ENCODE data around the gene SYCP2.

The SYCP2 gene

DNA sequence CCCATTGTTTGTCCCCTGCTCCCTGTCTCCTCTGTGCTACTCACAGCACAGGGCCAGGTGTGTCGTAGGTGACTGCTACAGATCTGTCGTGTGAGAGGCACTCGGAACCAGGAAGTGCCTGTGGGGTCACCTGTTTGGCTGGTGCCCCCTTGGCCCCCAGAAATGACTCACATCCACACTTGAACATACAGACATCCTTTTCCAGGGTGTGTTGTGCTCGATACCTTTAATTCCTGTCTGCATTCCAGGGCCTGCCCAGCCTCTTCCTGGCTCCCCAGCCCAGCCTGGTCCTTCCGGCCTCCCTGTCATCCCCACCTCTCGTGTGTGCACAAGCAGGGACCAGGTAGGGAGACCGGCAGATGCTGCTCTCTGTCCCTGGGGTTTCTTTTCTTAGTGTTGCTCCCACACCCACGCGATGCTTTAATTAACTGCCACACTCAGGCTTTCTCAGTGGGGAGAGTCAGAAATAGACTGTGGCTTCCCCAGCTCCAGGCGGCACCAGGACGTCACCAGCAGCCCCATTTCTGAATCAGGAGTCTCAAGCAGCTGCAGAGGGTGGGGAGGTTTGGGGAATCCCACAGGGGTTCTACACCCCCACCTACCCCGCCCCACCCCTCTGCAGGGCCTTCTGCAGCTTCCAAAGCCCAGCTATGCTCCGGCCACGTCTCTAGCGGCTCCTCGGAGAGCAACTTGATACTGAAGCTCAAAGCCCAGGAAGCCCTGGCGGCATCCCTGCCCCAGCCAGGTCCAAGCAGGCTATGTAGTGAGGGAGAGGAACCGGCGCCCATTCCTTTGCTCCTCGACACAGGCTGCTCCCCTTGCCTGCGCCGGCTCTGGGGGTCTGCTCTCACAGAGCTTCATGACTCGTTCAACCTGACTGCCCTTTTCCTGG is 102.2 kb downstream of the SYCP2 start:
- no peaks in the 10 kb centered on the region for H3K9me3 ChIP-seq (ENCODE audit: insufficient read depth, low read depth, low read length)
- no peak overlapping the region for H3K4me3 ChIP-seq (ENCODE audit: low read length)
- H3K4me1 ChIP-seq (ENCODE audit: insufficient read depth, low read length), result no peaks in the 10 kb centered on the region; the same call in 1 of the 2 replicates
- H3K27ac ChIP-seq (ENCODE audit: low read length), result no peak overlapping the region
- no peak overlapping the region for H3K9ac ChIP-seq (ENCODE audit: low read depth, low read length)
- H3K36me3 ChIP-seq (ENCODE audit: insufficient read depth, low read depth, low read length), result no peaks in the 10 kb centered on the region
- peaks cover 30% of the 10 kb centered on the region for H3K27me3 ChIP-seq (ENCODE audit: insufficient read depth, low read length)

DNA sequence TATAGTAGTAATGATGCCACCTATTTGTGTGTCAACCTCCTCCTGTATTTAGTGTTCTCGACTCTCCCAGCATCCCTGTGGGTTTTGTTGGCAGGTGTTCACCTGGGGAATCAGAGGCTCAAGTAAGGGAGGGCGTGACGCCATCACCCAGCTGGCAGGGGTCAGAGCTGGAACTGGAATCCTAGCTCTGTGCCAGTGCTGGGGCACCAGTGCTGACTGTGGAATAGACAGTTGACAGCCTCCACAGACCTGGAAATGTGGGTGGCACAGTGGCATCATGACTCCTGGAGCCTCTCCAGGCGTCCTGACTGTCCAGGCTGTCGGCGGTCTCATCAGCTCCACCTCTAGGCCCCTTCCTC is 102.8 kb downstream of the SYCP2 start:
- H3K36me3 ChIP-seq (ENCODE audit: insufficient read depth, low read depth, low read length), result no peaks in the 10 kb centered on the region
- H3K27ac ChIP-seq (ENCODE audit: low read length), result no peak overlapping the region
- peaks cover 26% of the 10 kb centered on the region for H3K27me3 ChIP-seq (ENCODE audit: insufficient read depth, low read length)
- H3K9ac ChIP-seq (ENCODE audit: low read depth, low read length), result no peak overlapping the region
- no peak overlapping the region for H3K4me3 ChIP-seq (ENCODE audit: low read length)
- no peaks in the 10 kb centered on the region for H3K4me1 ChIP-seq (ENCODE audit: insufficient read depth, low read length)
- no peaks in the 10 kb centered on the region for H3K9me3 ChIP-seq (ENCODE audit: insufficient read depth, low read depth, low read length)

DNA sequence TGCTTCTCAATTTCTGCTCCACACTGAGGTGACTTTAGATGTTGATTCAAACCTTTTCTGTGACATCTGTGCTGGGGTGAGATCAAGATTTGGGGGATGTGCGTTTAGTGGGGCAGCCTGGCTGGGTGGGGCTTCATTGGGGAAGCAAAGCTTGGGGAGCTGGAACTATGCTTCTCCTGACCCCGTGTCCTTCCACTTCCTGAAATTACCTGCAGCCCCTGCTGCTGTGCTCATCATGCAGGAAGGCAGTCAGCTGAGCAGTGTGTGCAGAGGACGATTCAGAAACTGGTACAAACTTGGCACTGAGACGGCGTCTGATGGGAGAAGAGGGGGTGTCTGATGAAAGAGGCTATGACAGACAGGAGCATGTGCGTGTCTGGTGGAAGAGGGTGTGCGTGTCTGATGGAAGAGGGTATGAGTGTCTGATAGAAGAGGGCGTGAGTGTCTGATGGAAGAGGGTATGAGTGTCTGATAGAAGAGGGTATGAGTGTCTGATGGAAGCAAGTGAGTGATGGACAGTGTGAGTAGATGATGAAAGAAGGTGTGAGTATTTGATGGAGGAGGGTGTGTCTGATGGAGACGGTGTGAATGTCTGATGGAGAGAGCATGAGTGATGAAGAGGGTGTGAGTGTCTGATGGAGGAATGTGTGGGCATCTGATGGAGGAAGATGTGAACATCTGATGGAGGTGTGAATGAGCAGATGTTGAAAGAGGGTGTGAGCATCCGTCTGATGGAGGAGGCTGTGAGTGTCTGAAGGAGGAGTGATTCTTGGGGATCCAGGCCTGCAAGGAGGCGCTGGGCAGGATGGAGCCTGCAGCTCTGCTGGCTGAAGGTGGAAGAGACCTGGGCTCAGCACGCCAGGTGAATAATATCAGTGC is 103.4 kb downstream of the SYCP2 start:
- Histone ChIP-seq H3K9me3 (ENCODE audit: insufficient read depth, low read depth, low read length) (no peaks in the 10 kb centered on the region), H3K27ac (ENCODE audit: low read length) (no peak overlapping the region), H3K9ac (ENCODE audit: low read depth, low read length) (no peak overlapping the region), H3K4me3 (ENCODE audit: low read length) (no peak overlapping the region), H3K27me3 (ENCODE audit: insufficient read depth, low read length) (peaks cover 25% of the 10 kb centered on the region), H3K4me1 (ENCODE audit: insufficient read depth, low read length) (no peaks in the 10 kb centered on the region), H3K36me3 (ENCODE audit: insufficient read depth, low read depth, low read length) (no peaks in the 10 kb centered on the region)

DNA sequence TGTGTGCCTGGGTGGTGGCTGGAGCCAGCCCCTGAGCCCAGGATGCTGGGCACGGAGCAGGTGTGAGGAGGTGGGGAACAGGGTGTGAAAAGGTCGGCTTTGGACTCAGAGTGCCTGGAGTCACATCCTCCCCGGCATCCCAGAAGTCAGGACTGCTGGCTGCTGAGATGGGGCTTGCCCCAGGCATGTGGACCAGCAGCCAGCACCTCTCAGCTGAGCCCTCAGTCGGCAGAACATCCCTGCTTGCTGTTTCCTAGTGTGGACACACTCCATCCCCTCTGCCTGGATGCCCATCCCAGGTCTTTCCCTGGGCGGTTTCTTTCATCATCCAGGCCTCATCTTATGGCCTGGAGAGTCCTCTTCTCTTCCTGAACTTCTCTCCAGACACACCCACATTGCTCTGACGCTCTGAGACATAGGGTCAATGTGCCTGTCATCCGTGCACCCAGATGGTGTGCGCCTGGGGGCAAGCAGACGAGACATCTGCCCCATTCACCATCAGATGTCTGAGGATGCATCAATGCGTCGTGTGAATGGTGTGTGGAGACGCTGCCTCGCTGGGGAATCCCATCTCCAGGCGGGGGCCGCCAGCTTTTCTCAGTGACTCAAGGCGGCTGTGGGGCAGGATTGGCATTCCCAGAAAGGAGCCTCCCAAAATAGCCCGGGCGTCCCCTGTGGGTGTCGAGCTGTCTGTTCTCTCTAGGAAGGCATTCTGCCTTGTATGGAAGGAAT is 104.2 kb downstream of the SYCP2 start:
- no peak overlapping the region for H3K27ac ChIP-seq (ENCODE audit: low read length)
- H3K4me1 ChIP-seq (ENCODE audit: insufficient read depth, low read length), result no peaks in the 10 kb centered on the region
- H3K4me3 ChIP-seq (ENCODE audit: low read length), result no peak overlapping the region
- H3K9me3 ChIP-seq (ENCODE audit: insufficient read depth, low read depth, low read length), result no peaks in the 10 kb centered on the region
- H3K9ac ChIP-seq (ENCODE audit: low read depth, low read length), result no peak overlapping the region
- peaks cover 17% of the 10 kb centered on the region for H3K27me3 ChIP-seq (ENCODE audit: insufficient read depth, low read length)
- H3K36me3 ChIP-seq (ENCODE audit: insufficient read depth, low read depth, low read length), result no peaks in the 10 kb centered on the region

DNA sequence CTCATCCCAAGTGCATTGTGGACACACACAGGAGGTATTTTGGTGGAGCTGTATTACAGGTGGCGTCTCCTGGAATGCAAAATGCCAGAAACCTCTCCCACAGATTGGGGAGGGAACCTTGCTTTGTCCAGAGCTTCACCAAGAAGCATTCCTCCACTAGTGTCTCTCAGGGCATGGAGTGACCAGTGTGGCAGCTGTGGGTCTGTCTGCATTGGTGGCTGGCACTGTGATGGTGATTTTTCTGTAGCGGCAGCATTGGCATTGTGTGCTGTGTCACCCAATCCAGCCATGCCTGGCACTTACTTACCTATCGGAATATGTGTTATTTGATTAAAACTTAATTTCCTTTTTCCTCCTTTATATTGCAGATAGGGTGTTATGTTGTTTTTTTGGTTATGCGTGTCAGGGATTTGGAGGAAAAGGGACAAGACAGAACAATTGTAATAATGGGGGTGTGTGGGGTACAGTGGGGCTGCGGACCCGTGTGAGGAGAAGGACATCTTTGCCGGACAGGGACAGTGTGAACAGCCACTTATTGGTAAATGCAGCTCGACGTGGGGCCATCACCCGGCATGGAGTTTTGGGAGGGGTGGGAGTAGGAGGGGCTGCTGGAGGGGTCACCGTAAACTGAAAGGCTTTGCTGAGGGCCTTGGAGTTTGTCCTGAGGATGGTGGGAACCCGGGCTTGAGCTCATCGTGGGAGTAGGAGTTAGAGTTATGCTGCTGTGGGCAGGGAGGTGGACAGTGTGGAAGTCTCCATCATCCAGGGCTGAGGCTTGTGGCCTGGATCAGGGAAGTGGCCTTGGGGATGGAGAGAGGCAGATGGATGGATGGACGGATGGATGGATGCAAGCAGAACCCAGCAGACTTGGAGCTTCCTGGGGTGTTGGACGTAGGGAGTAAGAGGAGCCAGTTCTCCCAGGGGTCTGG is 105.0 kb downstream of the SYCP2 start:
- H3K4me1 ChIP-seq (ENCODE audit: insufficient read depth, low read length), result no peaks in the 10 kb centered on the region

DNA sequence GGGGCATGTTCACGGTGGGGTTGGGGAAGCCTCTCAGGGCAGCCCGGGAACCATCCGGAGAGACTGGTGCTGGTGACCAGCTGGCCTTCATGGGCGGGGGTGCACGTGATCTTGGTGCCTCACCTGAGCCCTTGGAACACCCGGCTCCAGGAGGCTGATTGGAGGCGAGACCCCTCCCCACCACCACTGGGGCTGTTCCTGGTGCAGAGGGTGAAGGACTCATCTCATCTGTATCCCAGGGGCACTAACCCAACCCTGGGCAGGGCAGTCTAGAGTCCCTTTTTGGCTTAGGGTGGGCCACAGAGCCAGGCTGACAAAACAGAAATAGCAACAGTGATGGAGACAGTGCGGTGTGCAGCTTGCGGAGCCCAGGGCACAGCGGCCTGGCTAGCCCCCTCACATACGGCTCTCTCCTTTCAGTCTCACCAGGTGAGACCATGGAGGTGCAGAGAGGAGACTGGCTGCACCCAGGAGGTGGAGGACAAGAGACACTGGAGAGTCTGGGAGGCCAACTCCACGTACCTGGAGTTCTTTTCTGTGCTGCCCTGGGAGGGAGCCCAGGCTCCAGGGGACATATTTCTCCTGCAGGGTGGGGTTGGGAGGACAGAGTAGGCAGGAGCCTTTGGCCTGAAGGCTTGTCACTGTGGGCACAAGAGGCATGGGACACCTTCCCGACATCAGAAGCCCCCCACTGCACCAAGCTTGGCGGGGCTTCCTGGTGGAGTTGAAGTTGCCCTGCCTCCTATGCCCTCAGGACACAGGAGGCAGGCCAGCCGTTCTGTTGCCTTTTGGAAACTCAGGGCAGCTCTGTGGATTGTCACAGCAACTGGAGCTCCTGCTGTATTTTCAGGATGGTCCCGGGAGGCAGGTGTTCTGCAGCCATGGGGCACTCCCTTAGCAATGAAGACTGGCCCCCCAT is 106.0 kb downstream of the SYCP2 start:
- H3K27me3 ChIP-seq (ENCODE audit: insufficient read depth, low read length), result peaks cover 15% of the 10 kb centered on the region; the same call in 1 of the 2 replicates

More for the DNA sequence above, 105.0 kb downstream of the SYCP2 start:
- Histone ChIP-seq H3K9ac (ENCODE audit: low read depth, low read length) (no peak overlapping the region), H3K36me3 (ENCODE audit: insufficient read depth, low read depth, low read length) (no peaks in the 10 kb centered on the region), H3K9me3 (ENCODE audit: insufficient read depth, low read depth, low read length) (no peaks in the 10 kb centered on the region), H3K27me3 (ENCODE audit: insufficient read depth, low read length) (peaks cover 15% of the 10 kb centered on the region; the same call in 1 of the 2 replicates), H3K4me3 (ENCODE audit: low read length) (no peak overlapping the region), H3K27ac (ENCODE audit: low read length) (no peak overlapping the region)

DNA sequence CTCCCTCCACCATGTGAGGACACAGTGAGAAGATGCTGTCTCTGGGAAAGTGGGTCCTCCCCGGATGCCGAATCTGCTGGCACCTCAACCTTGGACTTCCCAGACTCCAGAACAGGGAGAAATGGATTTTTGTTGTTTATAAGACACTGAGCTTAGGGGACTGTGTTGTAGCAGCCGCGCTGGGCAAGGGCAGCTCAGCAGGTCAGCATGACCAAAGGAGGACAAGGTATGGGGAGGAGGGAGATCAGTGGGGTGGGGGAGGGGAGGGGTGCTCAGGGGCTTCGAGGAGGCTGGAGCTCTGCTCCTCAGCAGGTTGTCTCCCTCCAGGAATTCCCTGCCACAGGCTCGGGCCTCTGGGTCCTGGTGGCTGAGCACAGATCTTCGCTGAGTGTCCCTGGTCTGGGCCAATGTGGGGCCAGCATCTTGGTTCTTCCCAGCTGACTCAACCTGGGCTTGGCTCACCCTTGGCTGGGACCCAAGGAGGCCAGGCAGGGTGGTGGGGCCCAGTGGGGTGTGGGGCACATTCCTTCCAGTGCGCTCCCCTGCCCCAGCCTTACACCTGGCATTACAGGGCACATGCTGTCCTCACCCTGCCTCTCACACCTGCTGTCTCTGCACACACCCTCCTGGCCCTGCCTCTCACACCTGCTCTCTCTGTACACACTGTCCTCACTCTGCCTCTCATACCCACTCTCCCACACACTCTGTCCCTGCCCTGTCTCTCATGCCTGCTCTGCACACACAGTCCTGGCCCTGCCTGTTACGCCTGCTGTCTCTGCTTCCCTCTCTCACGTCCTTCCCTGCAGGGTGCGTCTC is 107.3 kb downstream of the SYCP2 start:
- Histone ChIP-seq H3K4me3 (ENCODE audit: low read length) (no peak overlapping the region), H3K27ac (ENCODE audit: low read length) (no peak overlapping the region), H3K27me3 (ENCODE audit: insufficient read depth, low read length) (peaks cover 15% of the 10 kb centered on the region; the same call in 1 of the 2 replicates), H3K36me3 (ENCODE audit: insufficient read depth, low read depth, low read length) (no peaks in the 10 kb centered on the region), H3K4me1 (ENCODE audit: insufficient read depth, low read length) (no peaks in the 10 kb centered on the region), H3K9ac (ENCODE audit: low read depth, low read length) (no peak overlapping the region), H3K9me3 (ENCODE audit: insufficient read depth, low read depth, low read length) (no peaks in the 10 kb centered on the region)

More for the DNA sequence above, 106.0 kb downstream of the SYCP2 start:
- H3K4me3 ChIP-seq (ENCODE audit: low read length), result no peak overlapping the region
- no peaks in the 10 kb centered on the region for H3K9me3 ChIP-seq (ENCODE audit: insufficient read depth, low read depth, low read length)
- H3K36me3 ChIP-seq (ENCODE audit: insufficient read depth, low read depth, low read length), result no peaks in the 10 kb centered on the region
- no peak overlapping the region for H3K9ac ChIP-seq (ENCODE audit: low read depth, low read length)
- no peaks in the 10 kb centered on the region for H3K4me1 ChIP-seq (ENCODE audit: insufficient read depth, low read length)
- no peak overlapping the region for H3K27ac ChIP-seq (ENCODE audit: low read length)

DNA sequence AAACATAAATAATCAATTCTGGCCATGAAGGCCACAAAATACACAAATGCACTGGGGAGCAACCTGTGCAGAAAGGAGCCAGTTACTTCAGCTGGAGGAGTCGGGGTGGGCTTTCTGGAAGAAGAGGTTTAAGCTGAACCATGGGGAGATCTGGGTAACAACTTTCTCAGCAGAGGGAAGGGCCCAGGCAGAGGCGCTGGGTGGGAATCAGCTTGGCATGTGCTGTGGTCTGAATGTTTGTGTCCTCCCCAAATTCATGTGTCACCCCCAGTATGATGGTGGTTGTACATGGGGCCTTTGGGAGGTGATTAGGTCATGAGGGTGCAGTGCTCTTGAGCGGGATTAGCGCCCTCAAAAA is 107.9 kb downstream of the SYCP2 start:
- Histone ChIP-seq H3K9me3 (ENCODE audit: insufficient read depth, low read depth, low read length) (no peaks in the 10 kb centered on the region), H3K4me3 (ENCODE audit: low read length) (no peak overlapping the region), H3K27ac (ENCODE audit: low read length) (no peak overlapping the region), H3K27me3 (ENCODE audit: insufficient read depth, low read length) (peaks cover 15% of the 10 kb centered on the region; the same call in 1 of the 2 replicates), H3K9ac (ENCODE audit: low read depth, low read length) (no peak overlapping the region), H3K4me1 (ENCODE audit: insufficient read depth, low read length) (no peaks in the 10 kb centered on the region), H3K36me3 (ENCODE audit: insufficient read depth, low read depth, low read length) (no peaks in the 10 kb centered on the region)

DNA sequence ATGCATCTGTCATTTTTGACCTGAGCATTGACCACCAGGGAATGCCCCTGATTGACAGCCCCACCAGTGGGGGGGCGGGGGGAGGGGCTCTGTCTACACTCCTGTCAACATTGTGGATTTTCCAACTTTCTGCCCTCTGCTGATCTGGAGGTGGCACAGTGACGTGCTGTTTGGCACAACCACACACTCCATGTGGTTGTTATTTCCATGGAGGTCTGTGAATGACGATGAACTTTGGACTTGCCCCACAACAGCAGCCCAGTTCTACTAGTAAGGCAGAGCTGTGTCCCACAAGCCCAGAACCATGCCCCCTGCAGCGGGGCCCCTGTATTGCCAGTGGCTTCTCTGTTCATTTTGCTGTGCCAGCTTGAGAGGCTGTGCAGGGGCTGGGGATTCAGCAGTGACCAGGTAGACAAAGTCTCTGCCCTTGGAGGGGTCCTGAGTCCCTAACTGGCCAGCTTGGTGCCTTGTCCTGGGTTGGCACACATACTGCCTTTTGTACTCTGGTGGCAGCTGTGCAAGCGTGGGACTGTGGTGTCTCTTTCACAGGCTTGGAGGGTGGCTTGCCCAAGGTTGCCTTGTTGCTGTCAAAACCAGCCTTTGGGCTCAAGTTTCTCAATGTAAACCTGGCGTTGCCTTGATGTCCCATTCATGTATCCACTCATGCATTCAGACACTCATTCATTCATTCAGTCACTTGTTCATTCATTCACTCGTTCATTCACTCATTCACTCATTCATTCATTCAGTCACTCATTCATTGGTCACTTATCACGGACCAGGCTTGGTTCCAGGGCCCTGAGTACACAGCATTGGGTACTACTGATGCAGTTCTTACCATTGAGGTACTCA is 108.5 kb downstream of the SYCP2 start:
- Histone ChIP-seq H3K4me3 (ENCODE audit: low read length) (no peak overlapping the region), H3K36me3 (ENCODE audit: insufficient read depth, low read depth, low read length) (no peaks in the 10 kb centered on the region), H3K27ac (ENCODE audit: low read length) (no peak overlapping the region), H3K9me3 (ENCODE audit: insufficient read depth, low read depth, low read length) (no peaks in the 10 kb centered on the region), H3K4me1 (ENCODE audit: insufficient read depth, low read length) (no peaks in the 10 kb centered on the region), H3K9ac (ENCODE audit: low read depth, low read length) (no peak overlapping the region), H3K27me3 (ENCODE audit: insufficient read depth, low read length) (peaks cover 13% of the 10 kb centered on the region; the same call in 1 of the 2 replicates)

Data from iPS-20b (cell line).